Mesenchymal stem cell (in vitro differentiated cells and primary cell): ENCODE measurements around the gene ARHGAP19. TPM values are rescaled to one million over a fixed set of nuclear protein-coding genes. Genes with fewer than 3 reads are reported as not detected.

Experiments
- DNase-seq: peaks from one replicate; pipeline ENCODE4 v3.0.0-alpha.2; 2013
- H2AFZ ChIP-seq: one replicate; pipeline ENCODE4 v1.6.1; 2013; ENCODE audit warnings: low read depth, mild to moderate bottlenecking, control low read depth, inconsistent platforms, low read length, moderate library complexity
- H2AK5ac ChIP-seq: 2 replicates; pipeline ENCODE4 v1.6.1; 2013; ENCODE audit warnings: low read length, moderate library complexity, mild to moderate bottlenecking, inconsistent platforms; ENCODE audit not compliant: severe bottlenecking
- H2BK120ac ChIP-seq: one replicate; pipeline ENCODE4 v1.6.1; 2013; ENCODE audit warnings: low read depth, mild to moderate bottlenecking, inconsistent platforms, low read length, moderate library complexity
- H2BK12ac ChIP-seq, 2 experiments: one replicate each; pipeline ENCODE4 v1.6.1; 2013; ENCODE audit warnings: inconsistent platforms in 2 of 2, low read length in 2 of 2, mild to moderate bottlenecking in 2 of 2, moderate library complexity in 2 of 2, control low read depth in 1 of 2
- H2BK15ac ChIP-seq: one replicate; pipeline ENCODE4 v1.6.1; 2013; ENCODE audit warnings: mild to moderate bottlenecking, low read depth, inconsistent platforms; ENCODE audit not compliant: poor library complexity, severe bottlenecking
- H2BK5ac ChIP-seq: 2 replicates; pipeline ENCODE4 v1.6.1; 2013; ENCODE audit warnings: low read depth, mild to moderate bottlenecking, low read length, control low read depth, inconsistent platforms; ENCODE audit not compliant: poor library complexity, severe bottlenecking
- H3K14ac ChIP-seq, 2 experiments: one replicate each; pipeline ENCODE4 v1.6.1; 2013; ENCODE audit warnings: inconsistent platforms in 2 of 2, low read length in 2 of 2, control low read depth in 1 of 2, mild to moderate bottlenecking in 1 of 2, moderate library complexity in 1 of 2
- H3K18ac ChIP-seq, 2 experiments: one replicate each; pipeline ENCODE4 v1.6.1; 2013; ENCODE audit warnings: inconsistent platforms in 2 of 2, low read length in 2 of 2, control low read depth in 1 of 2, low read depth in 1 of 2, mild to moderate bottlenecking in 1 of 2
- H3K23ac ChIP-seq, 2 experiments: one replicate each; pipeline ENCODE4 v1.6.1; 2013; ENCODE audit warnings: inconsistent platforms in 2 of 2, low read length in 2 of 2, mild to moderate bottlenecking in 2 of 2, moderate library complexity in 2 of 2, control low read depth in 1 of 2
- H3K27ac ChIP-seq: 2 replicates; pipeline ENCODE4 v1.5.1; 2013; ENCODE audit warnings: mild to moderate bottlenecking, moderate library complexity, low read length, control low read depth, inconsistent platforms; ENCODE audit not compliant: poor library complexity, severe bottlenecking
- H3K27me3 ChIP-seq, 2 experiments: 2 replicates each; pipeline versions ENCODE4 v1.6.1 to v1.7.0; 2013; ENCODE audit warnings: low read length in 2 of 2, mild to moderate bottlenecking in 2 of 2, moderate library complexity in 2 of 2, control low read depth in 1 of 2, inconsistent platforms in 1 of 2; ENCODE audit not compliant: control insufficient read depth in 1 of 2, insufficient read depth in 1 of 2
- H3K36me3 ChIP-seq, 2 experiments: 2 replicates each; pipeline versions ENCODE4 v1.6.1 to v1.7.0; 2013; ENCODE audit warnings: low read length in 2 of 2, control low read depth in 1 of 2, inconsistent platforms in 1 of 2, low read depth in 1 of 2, mild to moderate bottlenecking in 1 of 2; ENCODE audit not compliant: insufficient read depth in 2 of 2, control insufficient read depth in 1 of 2
- H3K4ac ChIP-seq, 2 experiments: one replicate each; pipeline ENCODE4 v1.6.1; 2013; ENCODE audit warnings: inconsistent platforms in 2 of 2, low read length in 2 of 2, mild to moderate bottlenecking in 2 of 2, moderate library complexity in 2 of 2, control low read depth in 1 of 2, low read depth in 1 of 2
- H3K4me1 ChIP-seq: 2 replicates; pipeline ENCODE4 v1.6.1; 2013; ENCODE audit warnings: low read depth, low read length, control low read depth; ENCODE audit not compliant: control insufficient read depth, insufficient read depth
- H3K4me2 ChIP-seq: 2 replicates; pipeline ENCODE4 v1.6.1; 2013; ENCODE audit warnings: low read length, mild to moderate bottlenecking, inconsistent platforms; ENCODE audit not compliant: poor library complexity, severe bottlenecking
- H3K4me3 ChIP-seq, 2 experiments: 2 replicates each; pipeline versions ENCODE4 v1.5.1 to v1.7.0; 2013; ENCODE audit warnings: low read length in 2 of 2, mild to moderate bottlenecking in 2 of 2, control low read depth in 1 of 2, low read depth in 1 of 2; ENCODE audit not compliant: insufficient read depth in 1 of 2
- H3K79me1 ChIP-seq: replicated peaks from 2 replicates; pipeline ENCODE4 v1.6.1; 2013; ENCODE audit warnings: mild to moderate bottlenecking, control low read depth, low read length, inconsistent platforms; ENCODE audit not compliant: poor library complexity, severe bottlenecking
- H3K9ac ChIP-seq: 2 replicates; pipeline ENCODE4 v1.7.0; 2013; ENCODE audit warnings: mild to moderate bottlenecking, low read length, moderate library complexity
- H3K9me3 ChIP-seq: 2 replicates; pipeline ENCODE4 v1.7.0; 2013; ENCODE audit warnings: mild to moderate bottlenecking, low read length; ENCODE audit not compliant: control insufficient read depth
- H4K8ac ChIP-seq: one replicate; pipeline ENCODE4 v1.6.1; 2013; ENCODE audit warnings: inconsistent platforms, mild to moderate bottlenecking, low read length, moderate library complexity
- H4K91ac ChIP-seq: one replicate; pipeline ENCODE4 v1.6.1; 2013; ENCODE audit warnings: mild to moderate bottlenecking, low read length, inconsistent platforms
- WGBS: methylation state at CpG from one replicate; pipeline ENCODE4 v1.1.7; 2013; ENCODE audit warnings: mixed read lengths; 5-methylcytosine and 5-hydroxymethylcytosine counted together
- polyA plus RNA-seq, 2 experiments: library from polyadenylated mRNA; stranded (reverse); fragments of 200-250 nt; gene quantifications; one replicate each; pipeline ENCODE4 v1.2.3, GENCODE V29; 2013

Gene ARHGAP19
- 6.8 TPM for polyA plus RNA-seq (2013, experiment 1 of 2)
- polyA plus RNA-seq (2013, experiment 2 of 2): 6.5 TPM

DNA sequence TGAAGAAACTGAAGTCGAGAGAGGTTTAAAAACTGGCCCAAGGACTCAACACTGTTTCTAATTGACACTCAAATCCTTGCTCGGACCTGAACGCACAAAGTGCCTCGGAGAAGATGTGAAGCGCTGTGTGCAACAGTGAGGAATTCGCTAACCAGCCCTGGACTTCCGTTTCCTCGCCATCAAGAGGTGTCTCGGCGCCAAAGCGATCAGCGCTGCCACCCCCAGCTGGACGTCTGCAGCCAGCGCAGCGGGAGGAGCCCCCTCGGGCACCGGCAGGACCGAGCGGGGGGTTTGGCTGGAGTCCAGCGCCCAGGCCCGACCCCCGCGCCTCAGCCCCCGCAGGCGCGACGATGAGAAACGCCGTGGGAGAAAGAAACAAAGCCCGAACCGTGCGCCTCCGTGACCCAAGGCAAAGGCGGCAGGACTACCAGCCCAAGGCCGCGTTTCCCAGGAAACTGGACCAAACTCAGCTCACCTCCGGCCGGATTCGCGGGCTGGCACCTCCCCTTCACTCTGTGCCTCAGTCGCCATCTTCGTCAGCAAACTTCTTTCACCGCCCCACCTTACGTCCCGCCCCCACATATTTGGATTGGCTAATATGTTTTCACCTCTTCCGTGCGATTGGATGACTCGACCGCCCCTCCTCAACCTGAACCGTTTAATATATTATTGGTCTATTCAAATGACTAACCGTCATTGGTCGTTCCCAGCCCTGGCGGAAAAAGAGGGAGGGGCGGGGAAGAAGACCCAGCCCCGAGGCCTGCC, at the start of gene ARHGAP19:
TSS of gene ARHGAP19 (minus strand) at position 541 of the 765 bp plus-strand sequence. CDS start at position 531, 10 bp downstream.
- peak within 1 kb of the TSS; percentile 91 for H3K27ac ChIP-seq
- H2BK5ac ChIP-seq: peak within 1 kb of the TSS; percentile 91
- no peaks in the 10 kb centered on the region for H3K27me3 ChIP-seq
- H4K8ac ChIP-seq: peak within 1 kb of the TSS; percentile 87
- no peak within 1 kb of the TSS for H2AK5ac ChIP-seq
- peak; percentile 99 for DNase-seq
- peak within 1 kb of the TSS; percentile 77 for H3K4me2 ChIP-seq
- peak within 1 kb of the TSS; percentile 90 for H3K9ac ChIP-seq
- peak within 1 kb of the TSS; percentile 83 to 89 for H3K4me3 ChIP-seq
- peak within 1 kb of the TSS; percentile 67 for H2BK120ac ChIP-seq
- H3K14ac ChIP-seq: peak within 1 kb of the TSS in 1 of 2 experiments; percentile 6
- peak within 1 kb of the TSS; percentile 75 to 93 for H3K4ac ChIP-seq
- H2AFZ ChIP-seq: peak within 1 kb of the TSS; percentile 64
- H3K18ac ChIP-seq: peak within 1 kb of the TSS; percentile 81 to 92
- WGBS: under 1% methylated on average over 46 of the region's 55 CpGs
- H4K91ac ChIP-seq: peak within 1 kb of the TSS; percentile 85
- H3K4me1 ChIP-seq: peaks cover 3% of the 10 kb centered on the region
- peaks cover 12% of the 10 kb centered on the region for H3K79me1 ChIP-seq
- H3K9me3 ChIP-seq: no peaks in the 10 kb centered on the region
- no peak within 1 kb of the TSS for H3K23ac ChIP-seq
- peak within 1 kb of the TSS; percentile 86 for H2BK15ac ChIP-seq
- H3K36me3 ChIP-seq: no peaks in the 10 kb centered on the region
- H2BK12ac ChIP-seq: peak within 1 kb of the TSS in 1 of 2 experiments; percentile 14

- no peaks in the 10 kb centered on the region for H3K36me3 ChIP-seq
- no peak overlapping the region for H2BK12ac ChIP-seq
- H2AK5ac ChIP-seq: no peak overlapping the region
- H3K23ac ChIP-seq: no peak overlapping the region
- 96% methylated on average over 2 of the region's 2 CpGs for WGBS
- no peak overlapping the region for H4K91ac ChIP-seq
- no peak overlapping the region for H2BK120ac ChIP-seq
- no peaks in the 10 kb centered on the region for H3K79me1 ChIP-seq
- peaks cover 3% of the 10 kb centered on the region for H3K4me1 ChIP-seq
- no peak overlapping the region for H3K18ac ChIP-seq
- no peak overlapping the region for H3K9ac ChIP-seq
- H3K27me3 ChIP-seq: peaks cover 0 to 25% of the 10 kb centered on the region in 2 experiments
- DNase-seq: no peak
- H2AFZ ChIP-seq: no peak overlapping the region
- no peak overlapping the region for H3K4me3 ChIP-seq
- no peak overlapping the region for H2BK5ac ChIP-seq
- no peak overlapping the region for H3K27ac ChIP-seq
- H3K4ac ChIP-seq: no peak overlapping the region
- no peak overlapping the region for H3K14ac ChIP-seq
- no peaks in the 10 kb centered on the region for H3K9me3 ChIP-seq
- no peak overlapping the region for H4K8ac ChIP-seq
- no peak overlapping the region for H2BK15ac ChIP-seq
- H3K4me2 ChIP-seq: no peak overlapping the region
These were observed 49.0 kb upstream of the ARHGAP19 start for GRCh38 chr10:97341416-97341815.

- Histone ChIP-seq H3K36me3 (no peaks in the 10 kb centered on the region), H4K91ac (no peak overlapping the region), H3K79me1 (peaks cover 1% of the 10 kb centered on the region), H3K9me3 (no peaks in the 10 kb centered on the region), H3K4ac (no peak overlapping the region), H3K4me2 (no peak overlapping the region), H3K4me3 (no peak overlapping the region), H3K27me3 (peaks cover 0 to 29% of the 10 kb centered on the region in 2 experiments), H3K4me1 (peaks cover 9% of the 10 kb centered on the region), H3K23ac (no peak overlapping the region), H3K27ac (no peak overlapping the region), H2BK120ac (no peak overlapping the region), H3K14ac (no peak overlapping the region), H2BK15ac (no peak overlapping the region), H4K8ac (no peak overlapping the region), H2BK5ac (no peak overlapping the region), H2AFZ (no peak overlapping the region), H2AK5ac (no peak overlapping the region), H3K9ac (no peak overlapping the region), H2BK12ac (no peak overlapping the region), H3K18ac (no peak overlapping the region)
- DNase-seq: no peak
- 71% methylated on average over 5 of the region's 5 CpGs for WGBS
These were observed 45.6 kb upstream of the ARHGAP19 start for GRCh38 chr10:97338041-97338440.

DNA sequence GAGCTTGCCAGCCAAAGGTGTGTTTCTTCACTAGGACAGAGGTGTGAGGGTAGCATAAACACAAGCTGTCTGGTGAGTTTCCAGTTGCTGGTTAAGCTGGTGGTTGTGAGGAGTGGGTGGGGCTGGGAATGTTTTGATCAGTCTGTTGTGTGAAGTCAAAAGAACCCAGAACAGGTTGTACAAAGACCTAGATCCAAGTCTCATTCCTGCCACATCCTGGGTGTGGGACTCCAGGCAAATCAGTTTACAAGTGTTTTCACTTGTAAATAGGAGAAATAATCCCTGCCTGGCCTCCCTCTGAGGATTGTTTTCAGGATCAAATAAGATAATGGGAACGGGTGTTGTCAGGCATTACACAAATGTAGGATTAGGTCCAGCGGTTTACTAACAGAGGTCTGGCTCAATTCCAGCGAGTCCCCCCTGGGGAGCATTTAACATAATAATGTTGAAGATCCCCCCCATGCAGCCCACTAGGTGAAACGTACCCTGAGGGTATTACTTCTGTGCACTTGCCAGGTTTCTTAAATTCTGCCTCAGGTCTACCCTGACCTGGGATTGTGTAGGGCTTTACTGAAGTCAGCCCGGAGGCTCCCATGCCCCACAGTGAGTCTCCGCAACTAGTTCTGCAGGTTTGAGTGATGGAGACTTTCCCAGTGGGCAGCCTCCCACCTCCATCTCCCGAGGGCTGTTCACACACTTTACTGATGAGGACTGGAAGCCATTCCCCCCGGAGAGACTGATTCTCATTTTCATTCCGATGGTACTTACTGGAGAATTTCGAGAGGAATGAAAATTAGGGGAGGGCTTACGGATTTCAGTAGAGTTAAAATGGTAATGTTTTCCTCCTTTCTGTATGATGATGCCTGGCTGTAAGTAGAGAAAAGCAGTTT, 44.8 kb upstream of the ARHGAP19 start:
- Histone ChIP-seq H2BK5ac (no peak overlapping the region), H4K8ac (no peak overlapping the region), H3K23ac (no peak overlapping the region), H3K4me2 (peak overlapping the region; percentile 61), H3K4ac (no peak overlapping the region), H3K9ac (peak overlapping the region; percentile 11), H3K79me1 (peaks cover 1% of the 10 kb centered on the region), H3K4me1 (peaks cover 10% of the 10 kb centered on the region), H2BK15ac (no peak overlapping the region), H3K27ac (no peak overlapping the region), H2BK120ac (no peak overlapping the region), H3K4me3 (peak overlapping the region in 1 of 2 experiments; percentile 62), H4K91ac (no peak overlapping the region), H3K27me3 (peaks cover 0 to 27% of the 10 kb centered on the region in 2 experiments), H3K18ac (no peak overlapping the region), H2AFZ (no peak overlapping the region), H2BK12ac (no peak overlapping the region), H3K9me3 (no peaks in the 10 kb centered on the region), H3K36me3 (no peaks in the 10 kb centered on the region), H3K14ac (no peak overlapping the region), H2AK5ac (no peak overlapping the region)
- WGBS: 7% methylated on average over 11 of the region's 11 CpGs
- no peak for DNase-seq
